Measurements from ENCODE around the gene TTC39C.

Gene TTC39C

GRCh38 chr18:24031318-24031717 is 16.8 kb downstream of the TTC39C start:
- ChIA-PET POLR2A (no interaction called here), CTCF (no interaction called here)
- no peak for TF ChIP-seq CTCF (IDR thresholded peaks at IDR 0.05; ENCODE audit: insufficient read depth, low read length, missing control alignments)
- DNase-seq (ENCODE audit: low read depth, low spot score) = no peak
- no peak overlapping the region for H3K4me3 ChIP-seq (ENCODE audit: low read depth, low read length)

GRCh38 chr18:24031916-24032315 is 17.4 kb downstream of the TTC39C start:
- no peak for DNase-seq (ENCODE audit: low read depth, low spot score)
- no peak for TF ChIP-seq CTCF (IDR thresholded peaks at IDR 0.05; ENCODE audit: insufficient read depth, low read length, missing control alignments)
- ChIA-PET CTCF (no interaction called here), POLR2A (no interaction called here)
- H3K4me3 ChIP-seq (ENCODE audit: low read depth, low read length) = no peak overlapping the region

GRCh38 chr18:24033641-24034412 is 19.3 kb downstream of the TTC39C start:
- CTCF ChIA-PET = interaction anchor here (1.8 kb wide), 1 partner anchor 12 kb away, joined by 6 read pairs; no protein-coding TSS in a partner anchor
- no peak overlapping the region for H3K4me3 ChIP-seq (ENCODE audit: low read depth, low read length)
- no peak for DNase-seq (ENCODE audit: low read depth, low spot score)
- no peak for TF ChIP-seq CTCF (IDR thresholded peaks at IDR 0.05; ENCODE audit: insufficient read depth, low read length, missing control alignments)
- POLR2A ChIA-PET = no interaction called here

- no peak overlapping the region for H3K4me3 ChIP-seq (ENCODE audit: low read depth, low read length)
- no peak for DNase-seq (ENCODE audit: low read depth, low spot score)
- ChIA-PET POLR2A (no interaction called here), CTCF (interaction anchor here (1.8 kb wide), 1 partner anchor 14 kb away, joined by 6 read pairs; no protein-coding TSS in a partner anchor)
- TF ChIP-seq CTCF (IDR thresholded peaks at IDR 0.05; ENCODE audit: insufficient read depth, low read length, missing control alignments) = no peak
Observed at GRCh38 chr18:24035316-24035715, 20.8 kb downstream of the TTC39C start.

- CTCF ChIA-PET = no interaction called here
- no peak for TF ChIP-seq CTCF (IDR thresholded peaks at IDR 0.05; ENCODE audit: insufficient read depth, low read length, missing control alignments)
- POLR2A ChIA-PET = no interaction called here
- DNase-seq (ENCODE audit: low read depth, low spot score) = no peak
- H3K4me3 ChIP-seq (ENCODE audit: low read depth, low read length) = no peak overlapping the region
Observed at GRCh38 chr18:24039671-24040070, 25.1 kb downstream of the TTC39C start.

- DNase-seq (ENCODE audit: low read depth, low spot score) = no peak
- TF ChIP-seq CTCF (IDR thresholded peaks at IDR 0.05; ENCODE audit: insufficient read depth, low read length, missing control alignments) = no peak
- no peak overlapping the region for H3K4me3 ChIP-seq (ENCODE audit: low read depth, low read length)
- ChIA-PET CTCF (no interaction called here), POLR2A (no interaction called here)
Observed at GRCh38 chr18:24041691-24042090, 27.1 kb downstream of the TTC39C start.

Measured in AG04449 (cell line).